ENCODE results near the gene SPNS2.

The SPNS2 gene

GRCh38 chr17:4585638-4585994 lies 86.9 kb downstream of the SPNS2 start:
- Histone ChIP-seq H3K4me1 (ENCODE audit: control insufficient read depth, insufficient read depth, low read length, unreplicated experiment) (no peaks in the 10 kb centered on the region), H3K4me3 (ENCODE audit: low read depth, low read length) (no peak overlapping the region), H3K27ac (ENCODE audit: low read depth, low read length) (no peak overlapping the region), H3K27me3 (ENCODE audit: insufficient read depth, low read length) (peaks cover 59% of the 10 kb centered on the region), H3K36me3 (ENCODE audit: insufficient read depth, low read length) (no peaks in the 10 kb centered on the region), H2AFZ (ENCODE audit: low read length, unreplicated experiment) (no peak overlapping the region), H3K79me2 (ENCODE audit: control insufficient read depth, insufficient read depth, low read length, unreplicated experiment) (no peaks in the 10 kb centered on the region)

GRCh38 chr17:4586043-4586442 lies 87.4 kb downstream of the SPNS2 start:
- Histone ChIP-seq H2AFZ (ENCODE audit: low read length, unreplicated experiment) (no peak overlapping the region), H3K4me1 (ENCODE audit: control insufficient read depth, insufficient read depth, low read length, unreplicated experiment) (no peaks in the 10 kb centered on the region), H3K79me2 (ENCODE audit: control insufficient read depth, insufficient read depth, low read length, unreplicated experiment) (no peaks in the 10 kb centered on the region), H3K36me3 (ENCODE audit: insufficient read depth, low read length) (no peaks in the 10 kb centered on the region), H3K4me3 (ENCODE audit: low read depth, low read length) (no peak overlapping the region), H3K27ac (ENCODE audit: low read depth, low read length) (no peak overlapping the region), H3K27me3 (ENCODE audit: insufficient read depth, low read length) (peaks cover 59% of the 10 kb centered on the region)

GRCh38 chr17:4587195-4587594 lies 88.5 kb downstream of the SPNS2 start:
- H3K79me2 ChIP-seq (ENCODE audit: control insufficient read depth, insufficient read depth, low read length, unreplicated experiment), result no peaks in the 10 kb centered on the region
- H3K36me3 ChIP-seq (ENCODE audit: insufficient read depth, low read length), result no peaks in the 10 kb centered on the region
- H2AFZ ChIP-seq (ENCODE audit: low read length, unreplicated experiment), result no peak overlapping the region
- no peaks in the 10 kb centered on the region for H3K4me1 ChIP-seq (ENCODE audit: control insufficient read depth, insufficient read depth, low read length, unreplicated experiment)
- no peak overlapping the region for H3K27ac ChIP-seq (ENCODE audit: low read depth, low read length)
- H3K27me3 ChIP-seq (ENCODE audit: insufficient read depth, low read length), result peaks cover 50% of the 10 kb centered on the region
- H3K4me3 ChIP-seq (ENCODE audit: low read depth, low read length), result no peak overlapping the region

- no peaks in the 10 kb centered on the region for H3K36me3 ChIP-seq (ENCODE audit: insufficient read depth, low read length)
- H3K27me3 ChIP-seq (ENCODE audit: insufficient read depth, low read length), result peaks cover 43% of the 10 kb centered on the region
- no peak overlapping the region for H3K4me3 ChIP-seq (ENCODE audit: low read depth, low read length)
- H3K79me2 ChIP-seq (ENCODE audit: control insufficient read depth, insufficient read depth, low read length, unreplicated experiment), result no peaks in the 10 kb centered on the region
- no peaks in the 10 kb centered on the region for H3K4me1 ChIP-seq (ENCODE audit: control insufficient read depth, insufficient read depth, low read length, unreplicated experiment)
- no peak overlapping the region for H2AFZ ChIP-seq (ENCODE audit: low read length, unreplicated experiment)
- H3K27ac ChIP-seq (ENCODE audit: low read depth, low read length), result no peak overlapping the region
Measured at GRCh38 chr17:4587803-4588202, 89.1 kb downstream of the SPNS2 start.

GRCh38 chr17:4588391-4588790 lies 89.7 kb downstream of the SPNS2 start:
- H2AFZ ChIP-seq (ENCODE audit: low read length, unreplicated experiment), result no peak overlapping the region
- no peaks in the 10 kb centered on the region for H3K79me2 ChIP-seq (ENCODE audit: control insufficient read depth, insufficient read depth, low read length, unreplicated experiment)
- peaks cover 38% of the 10 kb centered on the region for H3K27me3 ChIP-seq (ENCODE audit: insufficient read depth, low read length)

More at GRCh38 chr17:4588391-4588790, 89.7 kb downstream of the SPNS2 start:
- Histone ChIP-seq H3K4me1 (ENCODE audit: control insufficient read depth, insufficient read depth, low read length, unreplicated experiment) (no peaks in the 10 kb centered on the region), H3K4me3 (ENCODE audit: low read depth, low read length) (no peak overlapping the region), H3K27ac (ENCODE audit: low read depth, low read length) (no peak overlapping the region), H3K36me3 (ENCODE audit: insufficient read depth, low read length) (no peaks in the 10 kb centered on the region)
